HepG2 (cell line): ENCODE measurements around the gene SAMD10. TPM values are rescaled to one million over a fixed set of nuclear protein-coding genes. Genes with fewer than 3 reads are reported as not detected.

Experiments
- AGO2 ChIP-seq: fragments of 200-400 bp; formaldehyde crosslinking; optimal IDR thresholded peaks from 2 replicates; pipeline ENCODE3; 2017; ENCODE audit warnings: mild to moderate bottlenecking, low read depth, low read length, moderate library complexity
- CCDC6 ChIP-seq: sonication (generic); formaldehyde crosslinking; IDR thresholded peaks from 2 replicates; pipeline ENCODE4 v1.8.1; 2022; ENCODE audit warnings: mild to moderate bottlenecking, missing genetic modification reagents, moderate library complexity
- GABPB1 ChIP-seq: IDR thresholded peaks from 2 replicates; pipeline ENCODE4 v1.6.1; 2016; ENCODE audit warnings: mild to moderate bottlenecking, missing genetic modification reagents, moderate library complexity, missing compliant biosample characterization
- KLF11 ChIP-seq: IDR thresholded peaks from 2 replicates; pipeline ENCODE4 v1.6.1; 2016; ENCODE audit warnings: missing compliant biosample characterization
- KMT2B ChIP-seq: IDR thresholded peaks from 2 replicates; pipeline ENCODE4 v1.6.1; 2016; ENCODE audit warnings: missing genetic modification reagents, missing compliant biosample characterization
- MAZ ChIP-seq, 2 experiments: sonication (generic) in 1 of 2; formaldehyde crosslinking in 1 of 2; IDR thresholded peaks; 2 replicates each; pipeline versions ENCODE4 v1.5.0 to v1.6.1; 2012 to 2020; ENCODE audit warnings: low read depth in 2 of 2, mild to moderate bottlenecking in 2 of 2, borderline replicate concordance in 1 of 2, improper control_type of control experiment in 1 of 2, low read length in 1 of 2, missing genetic modification reagents in 1 of 2, moderate library complexity in 1 of 2
- MTF1 ChIP-seq: sonication (generic); formaldehyde crosslinking; IDR thresholded peaks from 2 replicates; pipeline ENCODE4 v1.5.0; 2020; ENCODE audit warnings: missing genetic modification reagents
- REPIN1 ChIP-seq: sonication (generic); formaldehyde crosslinking; IDR thresholded peaks from 2 replicates; pipeline ENCODE4 v1.8.0; 2022; ENCODE audit warnings: missing genetic modification reagents, low read depth, mild to moderate bottlenecking, borderline replicate concordance
- SALL2 ChIP-seq: sonication (generic); formaldehyde crosslinking; IDR thresholded peaks from 2 replicates; pipeline ENCODE4 v1.8.1; 2023; ENCODE audit warnings: mild to moderate bottlenecking, missing genetic modification reagents, inconsistent platforms
- SRF ChIP-seq: IDR thresholded peaks from 2 replicates; pipeline ENCODE4 v1.6.1; 2011; ENCODE audit warnings: mild to moderate bottlenecking, low read depth, low read length, moderate library complexity
- TBL1XR1 ChIP-seq: fragments of 150-350 bp; IDR thresholded peaks from 2 replicates; pipeline ENCODE4 v1.6.1; 2014; ENCODE audit warnings: borderline replicate concordance, low read length; ENCODE audit not compliant: partially characterized antibody
- ZBTB1 ChIP-seq: sonication (generic); formaldehyde crosslinking; IDR thresholded peaks from 2 replicates; pipeline ENCODE4 v1.4.0; 2020; ENCODE audit warnings: missing genetic modification reagents, borderline replicate concordance
- ZBTB38 ChIP-seq: sonication (generic); formaldehyde crosslinking; IDR thresholded peaks from 2 replicates; pipeline ENCODE4 v1.5.1; 2020; ENCODE audit warnings: mild to moderate bottlenecking, missing genetic modification reagents
- ZNF432 ChIP-seq: sonication (generic); formaldehyde crosslinking; IDR thresholded peaks from 2 replicates; pipeline ENCODE4 v1.5.0; 2020; ENCODE audit warnings: missing genetic modification reagents, mild to moderate bottlenecking, borderline replicate concordance
- ZNF549 ChIP-seq: sonication (generic); formaldehyde crosslinking; IDR thresholded peaks from 2 replicates; pipeline ENCODE4 v1.5.0; 2020; ENCODE audit warnings: missing genetic modification reagents
- ZNF564 ChIP-seq: sonication (generic); formaldehyde crosslinking; IDR thresholded peaks from 2 replicates; pipeline ENCODE4 v1.8.1; 2023; ENCODE audit warnings: mild to moderate bottlenecking, missing genetic modification reagents
- ZNF629 ChIP-seq: sonication (generic); formaldehyde crosslinking; conservative IDR thresholded peaks from 2 replicates; pipeline ENCODE4 v1.5.0; 2020; ENCODE audit warnings: missing genetic modification reagents
- ZNF678 ChIP-seq: sonication (generic); formaldehyde crosslinking; IDR thresholded peaks from 2 replicates; pipeline ENCODE4 v1.4.0; 2020; ENCODE audit warnings: mild to moderate bottlenecking, missing genetic modification reagents
- ZNF746 ChIP-seq: sonication (generic); formaldehyde crosslinking; IDR thresholded peaks from 2 replicates; pipeline ENCODE4 v1.8.0; 2022; ENCODE audit warnings: mild to moderate bottlenecking, missing genetic modification reagents
- ZNF775 ChIP-seq: sonication (generic); formaldehyde crosslinking; IDR thresholded peaks from 2 replicates; pipeline ENCODE4 v1.4.0; 2020; ENCODE audit warnings: missing genetic modification reagents, mild to moderate bottlenecking, moderate library complexity, borderline replicate concordance
- polyA plus RNA-seq, 8 experiments: library from polyadenylated mRNA; depleted of rRNA in 3 of 8; stranded (reverse) in 7 of 8; unstranded in 1 of 8; fragments of >200 nt; fragmentation: Illumina TruSeq in 4 of 8; extraction: Trizol in 4 of 8; gene quantifications; 2 replicates each; pipeline versions ENCODE4 v1.2.1 to v1.2.3, GENCODE V29; 2011 to 2016; ENCODE audit warnings: low read depth in 4 of 8, missing spikeins in 1 of 8, mixed read lengths in 1 of 8; ENCODE audit not compliant: insufficient read depth in 1 of 8
- total RNA-seq, 5 experiments: library from RNA; depleted of rRNA; stranded (reverse); fragments of >200 nt; fragmentation: Illumina TruSeq; extraction: Trizol; gene quantifications; 2 replicates each; pipeline ENCODE4 v1.2.3, GENCODE V29; 2016; ENCODE audit warnings: low read depth in 1 of 5
- TF ChIP-seq, protein P1 (sequence below): sonication (generic); formaldehyde crosslinking; conservative IDR thresholded peaks from 2 replicates; pipeline ENCODE4 v1.8.0; 2022; ENCODE audit warnings: missing genetic modification reagents
- TF ChIP-seq, protein P2 (sequence below): sonication (generic); IDR thresholded peaks from 2 replicates; pipeline ENCODE4 v1.6.1; 2016; ENCODE audit warnings: low read depth, borderline replicate concordance
- TF ChIP-seq, protein P3 (sequence below): sonication (generic); formaldehyde crosslinking; IDR thresholded peaks from 2 replicates; pipeline ENCODE4 v1.5.0; 2020; ENCODE audit warnings: missing genetic modification reagents, mild to moderate bottlenecking, borderline replicate concordance
- TF ChIP-seq, protein P4 (sequence below): sonication (generic); formaldehyde crosslinking; IDR thresholded peaks from 2 replicates; pipeline ENCODE4 v1.8.1; 2023; ENCODE audit warnings: missing genetic modification reagents, mild to moderate bottlenecking, borderline replicate concordance
- TF ChIP-seq, protein P5 (sequence below): sonication (generic); formaldehyde crosslinking; conservative IDR thresholded peaks from 2 replicates; pipeline ENCODE4 v1.4.0; 2020; ENCODE audit warnings: missing genetic modification reagents

The SAMD10 gene
- total and polyA plus RNA-seq, 2 of the 13 experiments (the other 11 are each of a cell fraction or from before 2014, with no cell fraction given), result 6.1 to 11.0 TPM

DNA sequence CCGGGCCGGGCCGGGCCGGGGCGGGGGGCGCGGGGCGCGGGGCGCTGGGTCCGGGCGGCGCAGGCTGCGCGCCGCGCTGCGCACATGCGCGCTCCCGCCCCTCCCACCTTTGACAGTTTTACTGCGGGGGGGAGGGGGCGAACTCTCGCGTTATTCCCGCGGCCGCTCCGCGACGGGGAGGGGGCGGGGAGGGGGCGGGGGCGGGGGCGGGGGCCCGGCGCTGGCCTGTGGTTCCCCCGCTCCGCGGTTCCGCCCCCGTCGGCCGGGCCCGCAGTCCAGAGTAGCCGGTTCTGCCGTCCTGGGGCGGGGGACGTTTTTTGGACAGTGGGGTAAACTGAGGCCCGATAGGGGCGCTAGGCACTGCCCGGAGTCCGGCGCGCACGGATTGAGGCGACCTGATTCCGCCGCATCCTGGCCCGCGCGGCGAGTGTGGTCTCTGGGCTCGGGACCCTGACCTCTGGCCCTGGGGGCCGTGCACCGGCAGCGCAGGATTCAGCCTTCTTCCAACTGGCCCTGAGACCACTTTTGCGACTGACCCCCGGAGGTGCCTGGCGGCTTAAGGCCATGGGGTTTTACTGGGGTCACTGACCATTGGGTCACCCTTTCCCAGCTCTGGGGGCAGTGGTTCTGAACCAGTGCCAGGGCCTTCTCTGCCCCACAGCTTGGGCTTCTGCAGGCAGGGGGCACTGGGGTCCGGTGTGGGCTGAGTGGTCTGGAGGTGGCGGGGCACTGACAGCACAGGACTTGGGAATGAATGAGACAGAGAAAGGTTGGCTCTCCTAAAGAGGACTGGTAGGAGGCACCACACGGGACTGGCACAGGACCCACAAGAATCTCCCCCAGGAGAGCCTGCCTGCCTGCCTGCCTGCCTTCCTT lies 9.4 kb downstream of the SAMD10 start, which contains the start of gene ZNF512B (continued):
- TF ChIP-seq, protein P1, sequence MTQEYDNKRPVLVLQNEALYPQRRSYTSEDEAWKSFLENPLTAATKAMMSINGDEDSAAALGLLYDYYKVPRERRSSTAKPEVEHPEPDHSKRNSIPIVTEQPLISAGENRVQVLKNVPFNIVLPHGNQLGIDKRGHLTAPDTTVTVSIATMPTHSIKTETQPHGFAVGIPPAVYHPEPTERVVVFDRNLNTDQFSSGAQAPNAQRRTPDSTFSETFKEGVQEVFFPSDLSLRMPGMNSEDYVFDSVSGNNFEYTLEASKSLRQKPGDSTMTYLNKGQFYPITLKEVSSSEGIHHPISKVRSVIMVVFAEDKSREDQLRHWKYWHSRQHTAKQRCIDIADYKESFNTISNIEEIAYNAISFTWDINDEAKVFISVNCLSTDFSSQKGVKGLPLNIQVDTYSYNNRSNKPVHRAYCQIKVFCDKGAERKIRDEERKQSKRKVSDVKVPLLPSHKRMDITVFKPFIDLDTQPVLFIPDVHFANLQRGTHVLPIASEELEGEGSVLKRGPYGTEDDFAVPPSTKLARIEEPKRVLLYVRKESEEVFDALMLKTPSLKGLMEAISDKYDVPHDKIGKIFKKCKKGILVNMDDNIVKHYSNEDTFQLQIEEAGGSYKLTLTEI (CRISPR knock-in tag), result no peak
- TF ChIP-seq SALL2, result no peak
- TF ChIP-seq MAZ (IDR thresholded peaks at IDR 0.05; ENCODE audit: borderline replicate concordance, low read depth, low read length), result peak; percentile 91
- TF ChIP-seq MAZ (CRISPR knock-in tag; IDR thresholded peaks at IDR 0.05; ENCODE audit: low read depth), result no peak; the same call in 1 of the 2 replicates
- TF ChIP-seq CCDC6 (CRISPR knock-in tag), result no peak
- peak; percentile 58 for TF ChIP-seq ZBTB38 (CRISPR knock-in tag)
- no peak for TF ChIP-seq ZNF549 (CRISPR knock-in tag)
- TF ChIP-seq ZNF746 (CRISPR knock-in tag), result no peak; the same call in 1 of the 2 replicates
- TF ChIP-seq ZNF432, result no peak
- TF ChIP-seq KLF11 (CRISPR knock-in tag), result 0 out of 2 replicates have a peak, but pooled peaks have one; percentile 34
- no peak for TF ChIP-seq TBL1XR1
- no peak for TF ChIP-seq ZNF629
- TF ChIP-seq, protein P2, sequence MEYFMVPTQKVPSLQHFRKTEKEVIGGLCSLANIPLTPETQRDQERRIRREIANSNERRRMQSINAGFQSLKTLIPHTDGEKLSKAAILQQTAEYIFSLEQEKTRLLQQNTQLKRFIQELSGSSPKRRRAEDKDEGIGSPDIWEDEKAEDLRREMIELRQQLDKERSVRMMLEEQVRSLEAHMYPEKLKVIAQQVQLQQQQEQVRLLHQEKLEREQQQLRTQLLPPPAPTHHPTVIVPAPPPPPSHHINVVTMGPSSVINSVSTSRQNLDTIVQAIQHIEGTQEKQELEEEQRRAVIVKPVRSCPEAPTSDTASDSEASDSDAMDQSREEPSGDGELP, result no peak
- 0 out of 2 replicates have a peak, but pooled peaks have one; percentile 44 for TF ChIP-seq REPIN1
- no peak for TF ChIP-seq ZNF775 (CRISPR knock-in tag)
- no peak for TF ChIP-seq ZNF678
- no peak for TF ChIP-seq ZNF564 (CRISPR knock-in tag)
- TF ChIP-seq AGO2, result peak; percentile 96
- TF ChIP-seq KMT2B, result peak; percentile 49; the same call in 1 of the 2 replicates
- TF ChIP-seq GABPB1 (CRISPR knock-in tag), result peak; percentile 65
- TF ChIP-seq MTF1 (CRISPR knock-in tag), result no peak
- no peak for TF ChIP-seq SRF
- TF ChIP-seq, protein P3, sequence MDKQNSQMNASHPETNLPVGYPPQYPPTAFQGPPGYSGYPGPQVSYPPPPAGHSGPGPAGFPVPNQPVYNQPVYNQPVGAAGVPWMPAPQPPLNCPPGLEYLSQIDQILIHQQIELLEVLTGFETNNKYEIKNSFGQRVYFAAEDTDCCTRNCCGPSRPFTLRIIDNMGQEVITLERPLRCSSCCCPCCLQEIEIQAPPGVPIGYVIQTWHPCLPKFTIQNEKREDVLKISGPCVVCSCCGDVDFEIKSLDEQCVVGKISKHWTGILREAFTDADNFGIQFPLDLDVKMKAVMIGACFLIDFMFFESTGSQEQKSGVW, result no peak
- no peak for TF ChIP-seq ZBTB1
- TF ChIP-seq, protein P4, sequence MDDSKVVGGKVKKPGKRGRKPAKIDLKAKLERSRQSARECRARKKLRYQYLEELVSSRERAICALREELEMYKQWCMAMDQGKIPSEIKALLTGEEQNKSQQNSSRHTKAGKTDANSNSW, result no peak
- TF ChIP-seq, protein P5, sequence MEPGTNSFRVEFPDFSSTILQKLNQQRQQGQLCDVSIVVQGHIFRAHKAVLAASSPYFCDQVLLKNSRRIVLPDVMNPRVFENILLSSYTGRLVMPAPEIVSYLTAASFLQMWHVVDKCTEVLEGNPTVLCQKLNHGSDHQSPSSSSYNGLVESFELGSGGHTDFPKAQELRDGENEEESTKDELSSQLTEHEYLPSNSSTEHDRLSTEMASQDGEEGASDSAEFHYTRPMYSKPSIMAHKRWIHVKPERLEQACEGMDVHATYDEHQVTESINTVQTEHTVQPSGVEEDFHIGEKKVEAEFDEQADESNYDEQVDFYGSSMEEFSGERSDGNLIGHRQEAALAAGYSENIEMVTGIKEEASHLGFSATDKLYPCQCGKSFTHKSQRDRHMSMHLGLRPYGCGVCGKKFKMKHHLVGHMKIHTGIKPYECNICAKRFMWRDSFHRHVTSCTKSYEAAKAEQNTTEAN, result no peak
